HCT116 (cell line): Measurements from ENCODE around the gene SCN4A. TPM values are rescaled to one million over a fixed set of nuclear protein-coding genes. Genes with fewer than 3 reads are reported as not detected.

Experiments
- ATAC-seq: fragments of 200-7000 bp; cut with Tn5 transposase; 2 replicates; pipeline ENCODE4 v1.9.1; 2020; ENCODE audit warnings: mild to moderate bottlenecking, moderate library complexity
- BruUV-seq: library from RNA; stranded (reverse); fragments of 400-500 nt; replicated peaks from 2 replicates; lab custom pipeline; 2021; lab: Mats Ljungman, UMichigan
- CTCF ChIA-PET: fragments of 300-600 bp; sonication (Branson Sonifier 250); formaldehyde crosslinking; loops from one replicate; lab custom pipeline; 2021; ENCODE audit warnings: antibody characterized with exemption; lab: Charles Lee
- POLR2A ChIA-PET: fragments of 300-600, 350-600 bp; sonication (Branson Sonifier 250); formaldehyde crosslinking; loops from one replicate; lab custom pipeline; 2021; ENCODE audit warnings: antibody characterized with exemption; lab: Charles Lee
- RAD21 ChIA-PET, 2 experiments: fragments of 300-600 bp; sonication (Branson Sonifier 250); formaldehyde crosslinking; loops; one replicate each; lab custom pipeline; 2023; ENCODE audit warnings: low total read pairs in 2 of 2; ENCODE audit not compliant: uncharacterized antibody in 2 of 2, unreplicated experiment in 2 of 2, low non-redundant PET in 1 of 2; lab: Charles Lee
- DNase-seq: peaks from one replicate; pipeline ENCODE4 v3.0.0-alpha.2; 2010; ENCODE audit warnings: low read depth, low spot score
- H2AFZ ChIP-seq: fragments of 200-600 bp; shearing (Covaris generic), sonication (generic); 2 replicates; pipeline ENCODE4 v1.6.1; 2017; ENCODE audit warnings: low read depth, mixed run types, mixed read lengths, antibody characterized with exemption, low read length; ENCODE audit not compliant: poor library complexity, severe bottlenecking
- H3K27ac ChIP-seq: 2 replicates; pipeline ENCODE4 v1.5.1; 2012; ENCODE audit warnings: low read depth, low read length
- H3K27me3 ChIP-seq: fragments of 200-600 bp; sonication (generic); 2 replicates; pipeline ENCODE4 v1.6.1; 2016; ENCODE audit warnings: mixed run types, low read length, mixed read lengths; ENCODE audit not compliant: insufficient read depth
- H3K36me3 ChIP-seq, 2 experiments: fragments of 200-500 bp in 1 of 2; fragments of 200-600 bp in 1 of 2; sonication (Bioruptor generic) in 1 of 2; sonication (generic) in 1 of 2; 2 replicates each; pipeline versions ENCODE4 v1.5.1 to v1.6.1; 2014 to 2016; ENCODE audit warnings: low read length in 2 of 2, inconsistent platforms in 1 of 2, mixed read lengths in 1 of 2, mixed run types in 1 of 2; ENCODE audit not compliant: insufficient read depth in 2 of 2, control insufficient read depth in 1 of 2
- H3K4me1 ChIP-seq, 2 experiments: fragments of 200-600 bp in 1 of 2; sonication (generic) in 1 of 2; 2 replicates each; pipeline versions ENCODE4 v1.5.1 to v1.6.1; 2012 to 2017; ENCODE audit warnings: low read length in 2 of 2, inconsistent platforms in 1 of 2, mild to moderate bottlenecking in 1 of 2, mixed read lengths in 1 of 2, mixed run types in 1 of 2, moderate library complexity in 1 of 2; ENCODE audit not compliant: insufficient read depth in 2 of 2, control insufficient read depth in 1 of 2
- H3K4me2 ChIP-seq: fragments of 200-600 bp; sonication (generic); 2 replicates; pipeline ENCODE4 v1.6.1; 2017; ENCODE audit warnings: mixed run types, low read length, mixed read lengths
- H3K4me3 ChIP-seq, 2 experiments: fragments of 200-600 bp in 1 of 2; sonication (generic) in 1 of 2; replicated peaks in 1 of 2; 2 replicates each; pipeline ENCODE4 v1.5.1; 2011 to 2016; ENCODE audit warnings: low read length in 2 of 2, control low read depth in 1 of 2, low read depth in 1 of 2, mild to moderate bottlenecking in 1 of 2, mixed read lengths in 1 of 2, mixed run types in 1 of 2
- H3K79me2 ChIP-seq: fragments of 200-600 bp; sonication (generic); 2 replicates; pipeline ENCODE4 v1.6.1; 2017; ENCODE audit warnings: mild to moderate bottlenecking, mixed run types, low read length, moderate library complexity, mixed read lengths; ENCODE audit not compliant: insufficient read depth
- H3K9ac ChIP-seq: fragments of 200-600 bp; sonication (generic); 2 replicates; pipeline ENCODE4 v1.6.1; 2016; ENCODE audit warnings: low read length, mixed read lengths
- H3K9me2 ChIP-seq: fragments of 200-600 bp; sonication (generic), shearing (Covaris generic); 2 replicates; pipeline ENCODE4 v1.6.1; 2017; ENCODE audit warnings: mixed run types, mild to moderate bottlenecking, moderate library complexity; ENCODE audit not compliant: insufficient read depth
- H3K9me3 ChIP-seq, 2 experiments: fragments of 200-500 bp in 1 of 2; fragments of 200-600 bp in 1 of 2; sonication (Bioruptor generic) in 1 of 2; sonication (generic) in 1 of 2; 2 replicates each; pipeline ENCODE4 v1.6.1; 2014 to 2017; ENCODE audit warnings: low read length in 2 of 2, mixed read lengths in 2 of 2, inconsistent platforms in 1 of 2, low read depth in 1 of 2, mild to moderate bottlenecking in 1 of 2, mixed run types in 1 of 2, moderate library complexity in 1 of 2; ENCODE audit not compliant: control insufficient read depth in 1 of 2, insufficient read depth in 1 of 2
- H4K20me1 ChIP-seq: fragments of 200-600 bp; sonication (generic), shearing (Covaris generic); 2 replicates; pipeline ENCODE4 v1.6.1; 2017; ENCODE audit warnings: mixed run types, mild to moderate bottlenecking, moderate library complexity; ENCODE audit not compliant: insufficient read depth
- CBX3 ChIP-seq: IDR thresholded peaks from 2 replicates; pipeline ENCODE4 v1.6.1; 2012; ENCODE audit warnings: low read depth
- CEBPB ChIP-seq: IDR thresholded peaks from 2 replicates; pipeline ENCODE4 v1.6.1; 2012; ENCODE audit warnings: low read depth
- CTCF ChIP-seq, 3 experiments: fragments of 200-600 bp in 1 of 3; sonication (generic) in 1 of 3; IDR thresholded peaks in 2 of 3; conservative IDR thresholded peaks in 1 of 3; 2 replicates each; pipeline ENCODE4 v1.5.1; 2012 to 2017; ENCODE audit warnings: low read depth in 2 of 3, low read length in 2 of 3, antibody characterized with exemption in 1 of 3, borderline replicate concordance in 1 of 3, control low read depth in 1 of 3, mild to moderate bottlenecking in 1 of 3, mixed read lengths in 1 of 3, mixed run types in 1 of 3, moderate library complexity in 1 of 3; ENCODE audit not compliant: insufficient read depth in 1 of 3
- ELF1 ChIP-seq: IDR thresholded peaks from 2 replicates; pipeline ENCODE4 v1.6.1; 2012; ENCODE audit warnings: low read depth, borderline replicate concordance
- EZH2phosphoT487 ChIP-seq: fragments of 200-600 bp; IDR thresholded peaks from 2 replicates; pipeline ENCODE4 v1.6.1; 2018; ENCODE audit warnings: antibody characterized with exemption, borderline replicate concordance
- FOSL1 ChIP-seq: IDR thresholded peaks from 2 replicates; pipeline ENCODE4 v1.6.1; 2012; ENCODE audit warnings: low read depth
- JUND ChIP-seq: IDR thresholded peaks from 2 replicates; pipeline ENCODE4 v1.6.1; 2012
- POLR2A ChIP-seq: IDR thresholded peaks from 2 replicates; pipeline ENCODE4 v1.7.0; 2011; ENCODE audit warnings: borderline replicate concordance; ENCODE audit not compliant: insufficient read depth, insufficient read length; ENCODE audit errors: extremely low read depth
- POLR2AphosphoS5 ChIP-seq: IDR thresholded peaks from 2 replicates; pipeline ENCODE4 v1.6.1; 2011; ENCODE audit warnings: mild to moderate bottlenecking, low read depth, low read length, moderate library complexity
- RAD21 ChIP-seq: IDR thresholded peaks from 2 replicates; pipeline ENCODE4 v1.6.1; 2012; ENCODE audit warnings: low read depth, mild to moderate bottlenecking
- SIN3A ChIP-seq: IDR thresholded peaks from 2 replicates; pipeline ENCODE4 v1.6.1; 2012; ENCODE audit warnings: low read depth
- TCF7L2 ChIP-seq: IDR thresholded peaks from 2 replicates; pipeline ENCODE4 v1.7.0; 2011; ENCODE audit warnings: borderline replicate concordance, inconsistent platforms; ENCODE audit not compliant: insufficient read depth, insufficient read length; ENCODE audit errors: extremely low read depth
- ZBTB33 ChIP-seq: IDR thresholded peaks from 2 replicates; pipeline ENCODE4 v1.6.1; 2011; ENCODE audit warnings: mild to moderate bottlenecking, low read length, moderate library complexity; ENCODE audit not compliant: insufficient replicate concordance; ENCODE audit errors: extremely low read depth
- ZFX ChIP-seq: fragments of 450-650 bp; IDR thresholded peaks from 2 replicates; pipeline ENCODE4 v1.6.1; 2017
- ZNF274 ChIP-seq: fragments of 200-500 bp; sonication (Bioruptor generic); IDR thresholded peaks from 2 replicates; pipeline ENCODE4 v1.6.1; 2014; ENCODE audit warnings: mild to moderate bottlenecking, low read depth, low read length, inconsistent platforms
- intact Hi-C: fragments of 100-400 bp; cut with micrococcal nuclease; formaldehyde crosslinking; loops from 2 replicates; pipeline ENCODE4 v1.10.0; 2022
- total RNA-seq: library from RNA; stranded (reverse); gene quantifications from one replicate; pipeline ENCODE4 v1.2.1, GENCODE V29; 2021; ENCODE audit not compliant: unreplicated experiment

Gene SCN4A
- total RNA-seq, 1 experiment from 2014 or later: 2.7 TPM

GRCh38 chr17:63929860-63930766, 42.6 kb downstream of the SCN4A start:
- no peaks in the 10 kb centered on the region for H3K27me3 ChIP-seq
- RAD21 ChIA-PET: no interaction called here
- DNase-seq: no peak
- peaks cover 0 to 11% of the 10 kb centered on the region in 2 experiments; a peak in 3 of 4 replicates for H3K4me1 ChIP-seq
- CTCF ChIA-PET: interaction anchor here (1.1 to 1.7 kb wide), 3 partner anchors 10 to 203 kb away, joined by 3 to 4 read pairs (median 4); no protein-coding TSS in a partner anchor
- H3K9ac ChIP-seq: no peak overlapping the region
- no peak overlapping the region for H3K4me3 ChIP-seq
- no peak overlapping the region for H2AFZ ChIP-seq
- intact Hi-C loops: no loop called here
- H3K36me3 ChIP-seq: no peaks in the 10 kb centered on the region
- POLR2A ChIA-PET: no interaction called here
- H3K9me2 ChIP-seq: no peaks in the 10 kb centered on the region
- no peak overlapping the region for H3K4me2 ChIP-seq
- no TSS peak for BruUV-seq
- TF ChIP-seq EZH2phosphoT487 (no peak), ZFX (no peak; the same call in 1 of the 2 replicates), POLR2AphosphoS5 (no peak), CBX3 (no peak), CTCF (IDR thresholded peaks at IDR 0.05 in 2 of 3, conservative IDR thresholded peaks at IDR 0.05 in 1 of 3; ENCODE audit: borderline replicate concordance in 1 of 3, insufficient read depth in 1 of 3, low read depth in 2 of 3, low read length in 2 of 3) (no peak), ZBTB33 (no peak), SIN3A (no peak), ELF1 (no peak), POLR2A (no peak), FOSL1 (no peak), JUND (no peak), CEBPB (no peak), ZNF274 (no peak), TCF7L2 (no peak), RAD21 (no peak)
- TF ChIP-seq, all 23 proteins: peak for 0
- Histone ChIP-seq H4K20me1 (no peaks in the 10 kb centered on the region), H3K9me3 (no peaks in the 10 kb centered on the region), H3K27ac (no peak overlapping the region), H3K79me2 (no peaks in the 10 kb centered on the region)
- ATAC-seq: peak; percentile 39
